Stimulated activated CD4-positive, alpha-beta T cell treated with anti-CD3 and anti-CD28 coated beads, Interleukin-1b, Interleukin-23, amount 100 ng/mL, for 24 hours (primary cell): ENCODE results near the gene C10orf90.

Experiments used
- DNase-seq, 4 experiments: peaks; one replicate each; pipeline ENCODE4 v3.0.0-alpha.2; 2020; ENCODE audit warnings: low read depth in 4 of 4, low spot score in 1 of 4

Gene C10orf90

GRCh38 chr10:126585249-126586017 is 85.1 kb downstream of the C10orf90 start:
- no peak for DNase-seq

DNA sequence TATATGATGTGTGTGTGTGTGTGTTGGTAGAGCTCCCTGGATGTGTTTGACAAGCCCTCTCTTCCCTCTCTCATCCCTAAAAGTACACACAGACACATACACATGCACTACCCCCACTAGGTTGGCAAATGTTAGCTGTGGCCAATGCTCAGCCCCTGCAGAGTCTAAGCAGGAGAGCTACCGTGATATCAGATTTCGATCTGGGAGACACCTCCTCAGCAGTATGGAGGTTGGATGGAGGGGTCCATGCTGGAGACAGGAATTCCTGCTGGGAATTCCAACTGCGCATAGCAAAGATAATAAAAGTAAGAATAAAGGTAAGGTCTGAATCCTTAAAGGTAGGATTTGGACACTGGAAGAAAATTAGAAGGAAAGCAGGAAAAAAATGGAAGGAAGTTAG is 85.7 kb downstream of the C10orf90 start:
- no peak for DNase-seq

DNA sequence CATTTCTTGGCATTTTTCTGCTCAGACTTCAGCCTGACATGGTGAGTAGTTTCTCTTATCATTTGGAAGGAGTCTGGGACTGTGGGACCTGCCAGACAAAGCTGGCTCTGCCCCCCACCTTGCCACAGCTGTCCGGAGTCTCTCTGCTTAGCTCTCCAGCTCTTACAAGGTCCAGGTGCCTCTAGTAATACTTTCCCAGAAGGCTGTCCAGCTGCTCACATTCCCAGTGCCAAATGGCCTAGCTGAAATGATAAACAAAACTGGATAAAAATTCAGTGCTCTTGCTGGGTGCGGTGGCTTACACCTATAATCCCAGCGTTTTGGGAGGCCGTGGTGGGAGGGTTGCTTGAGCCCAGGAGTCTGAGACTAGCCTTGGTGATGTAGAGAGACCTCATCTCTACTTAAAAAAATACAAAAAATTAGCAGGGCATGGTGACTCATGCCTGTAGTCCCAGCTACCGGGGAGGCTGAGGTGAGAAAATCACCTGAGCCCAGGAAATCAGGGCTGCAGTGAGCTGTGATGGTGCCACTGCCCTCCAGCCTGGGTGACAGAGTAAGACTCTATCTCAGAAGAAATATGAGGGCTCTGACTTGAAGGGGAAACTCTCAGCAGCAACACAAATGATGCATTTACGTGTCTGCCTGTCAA is 86.8 kb downstream of the C10orf90 start:
- no peak for DNase-seq

GRCh38 chr10:126581648-126582046 is 88.8 kb downstream of the C10orf90 start:
- DNase-seq = no peak

DNA sequence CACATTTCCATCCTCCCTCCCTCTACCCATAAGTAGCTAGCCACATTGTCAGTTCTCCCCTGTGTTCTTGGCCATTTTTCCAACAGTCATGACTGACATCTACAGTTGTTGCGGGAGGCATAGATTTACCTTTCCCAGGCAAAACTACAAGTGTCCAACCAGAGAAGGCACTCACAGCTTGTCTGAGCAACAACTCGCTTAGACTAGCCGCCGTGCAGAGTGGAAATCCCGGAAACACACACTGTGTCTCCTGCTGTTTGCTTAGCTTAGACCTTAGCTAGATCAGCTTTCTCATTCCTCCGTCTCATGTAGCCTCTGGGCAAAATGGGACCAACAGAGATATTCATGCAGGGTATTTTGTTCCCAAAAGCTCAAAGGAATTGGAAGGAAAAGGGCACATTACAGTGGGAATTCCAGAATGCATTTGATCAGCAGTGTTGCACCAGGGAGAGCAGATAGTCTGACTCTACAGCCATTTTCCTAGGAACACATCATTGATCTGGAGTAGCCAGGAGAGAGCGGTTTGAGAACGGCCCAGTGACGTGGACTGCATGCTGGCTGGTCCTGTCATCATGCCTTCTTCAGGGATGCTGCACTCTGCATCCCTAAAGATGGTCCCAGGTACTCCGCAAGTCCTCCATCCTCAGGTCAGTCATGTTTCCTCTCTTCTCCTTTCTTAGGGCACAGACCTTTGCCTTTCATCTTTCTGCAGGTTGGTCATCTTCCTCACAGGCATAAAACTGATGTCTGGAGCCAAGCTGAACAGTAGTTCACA is 89.4 kb downstream of the C10orf90 start:
- DNase-seq = no peak

- DNase-seq = no peak
Measured at GRCh38 chr10:126576336-126576735, 94.2 kb downstream of the C10orf90 start.

DNA sequence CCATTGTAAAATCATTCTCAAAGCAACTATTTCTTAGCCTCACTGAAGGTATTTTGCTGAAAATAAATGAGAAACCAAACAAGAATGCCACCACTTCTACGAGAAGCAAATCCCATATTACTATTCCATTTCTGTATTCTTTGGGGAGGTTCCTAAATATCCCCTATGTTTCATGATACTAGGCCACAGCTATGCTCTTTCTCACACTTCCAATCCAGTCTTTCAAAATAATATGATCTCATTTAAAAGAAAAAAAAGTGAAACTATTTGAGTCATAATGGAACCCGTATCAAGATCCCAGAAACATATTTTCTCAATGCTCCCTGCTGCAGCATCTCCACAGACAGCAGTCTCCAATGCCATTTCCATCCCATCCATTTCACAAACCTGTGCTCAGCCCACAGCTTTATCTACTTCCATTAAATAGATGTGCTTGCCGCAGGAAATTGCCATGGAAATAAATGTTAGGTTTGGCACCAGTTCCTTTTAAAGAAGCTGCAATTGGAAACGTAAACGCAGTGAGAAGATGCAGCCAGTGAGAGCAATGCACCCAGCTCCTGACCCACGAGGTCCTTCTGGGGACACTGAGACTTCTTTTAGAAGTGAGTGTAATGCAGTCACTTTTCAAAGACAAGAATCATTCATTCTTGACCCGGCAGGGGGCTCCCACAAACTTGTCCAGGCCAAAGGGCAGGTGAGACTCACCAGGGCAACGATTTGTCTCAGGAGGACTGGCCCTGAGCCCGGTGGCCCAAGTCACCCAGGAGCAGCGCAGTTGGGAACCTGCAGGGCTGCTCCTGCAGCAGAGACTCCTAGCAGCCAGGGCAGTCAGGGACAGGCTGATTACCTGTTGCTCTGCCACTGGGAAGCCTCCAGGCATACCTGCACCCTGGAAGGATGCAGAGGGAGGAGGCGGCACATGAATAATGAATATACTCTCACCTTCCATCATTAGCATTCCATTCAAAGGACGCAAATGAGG is 99.6 kb downstream of the C10orf90 start:
- DNase-seq = no peak

DNA sequence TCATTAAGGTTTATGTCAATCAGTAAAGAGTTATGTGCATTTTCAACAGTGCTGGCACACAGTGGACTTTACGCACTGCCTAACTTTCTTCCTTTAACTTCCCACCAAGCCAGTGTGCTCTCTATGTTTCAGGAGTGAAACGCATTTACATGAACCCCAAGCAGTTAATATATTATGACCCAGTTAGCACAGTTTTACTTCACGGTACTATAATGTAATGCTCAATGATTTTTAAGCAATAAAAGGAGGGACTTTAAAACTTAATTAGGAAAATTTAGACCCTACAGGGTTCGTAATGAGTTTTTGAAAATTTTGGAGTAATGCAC is 100.3 kb downstream of the C10orf90 start:
- DNase-seq = no peak

DNA sequence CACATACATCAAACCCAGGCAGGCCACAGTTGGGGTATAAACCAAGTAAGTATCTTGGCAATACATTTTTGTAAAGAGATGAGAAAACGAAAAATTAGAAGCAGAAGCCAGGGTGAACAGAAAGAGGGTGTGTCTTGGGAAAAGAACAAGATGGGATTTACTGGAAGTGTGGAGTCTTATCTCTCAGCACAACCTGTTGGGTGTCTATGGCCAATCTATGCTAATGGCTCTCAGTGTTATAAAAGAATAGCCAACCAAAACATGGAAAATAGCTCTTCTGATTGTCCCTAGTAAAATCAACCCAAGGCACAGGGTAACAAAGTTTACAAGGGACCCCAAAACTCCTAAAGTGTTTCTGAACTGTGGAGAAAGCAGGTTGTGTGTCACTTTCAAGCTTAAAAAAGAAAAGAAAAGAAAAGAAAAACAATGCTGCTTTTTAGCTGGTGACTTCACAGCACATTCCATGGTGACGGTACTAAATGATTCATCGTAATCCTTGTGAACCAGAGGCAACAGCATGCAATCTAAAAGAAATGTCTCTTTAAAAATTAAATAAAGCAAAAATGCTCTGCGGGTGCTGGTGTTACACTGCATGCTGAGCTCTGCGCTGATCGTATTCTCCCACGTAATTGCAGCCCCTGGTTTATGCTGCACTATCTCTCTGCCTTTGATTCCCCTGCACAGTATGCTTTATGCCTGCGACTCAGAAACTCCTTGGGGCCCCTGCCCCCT is 100.8 kb downstream of the C10orf90 start:
- DNase-seq = no peak

- no peak for DNase-seq
Measured at GRCh38 chr10:126568809-126569385, 101.6 kb downstream of the C10orf90 start.

DNA sequence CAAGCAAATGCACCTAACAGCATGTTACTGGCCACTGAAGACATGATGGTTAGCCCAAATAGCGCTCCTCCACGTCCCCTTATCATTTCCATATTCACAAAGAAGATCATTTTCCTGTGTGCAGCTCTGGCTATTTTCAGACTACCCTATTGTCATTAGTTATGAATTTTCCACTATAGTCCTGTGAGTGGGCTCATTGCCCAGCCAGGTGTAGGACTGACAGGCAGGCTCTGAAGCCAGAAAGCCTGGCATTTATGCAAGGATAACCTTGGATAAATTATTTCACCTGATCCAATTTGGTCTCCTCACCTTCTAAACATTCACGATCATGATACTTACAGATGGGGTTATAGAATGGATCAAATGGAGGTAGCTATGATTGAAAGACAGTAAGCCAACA is 104.6 kb downstream of the C10orf90 start:
- no peak for DNase-seq

DNA sequence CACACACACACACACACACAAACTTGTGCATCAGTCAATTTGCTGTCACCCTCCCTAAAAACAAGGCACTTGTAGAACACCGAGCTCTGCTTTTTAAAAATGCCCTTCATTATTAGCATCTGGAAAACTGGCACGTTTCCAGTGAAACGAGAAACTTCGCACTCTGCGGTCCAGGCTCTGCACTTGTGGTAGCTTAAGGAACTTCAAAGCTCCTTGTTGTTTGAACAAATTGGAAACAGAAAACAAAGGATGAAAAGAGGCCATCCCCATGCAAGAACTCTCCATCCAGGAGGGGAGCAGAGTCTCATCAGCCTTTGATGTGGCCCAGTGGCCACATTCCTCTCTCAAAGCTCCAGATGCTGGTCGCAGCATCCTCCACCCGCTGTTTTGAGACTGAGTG is 105.1 kb downstream of the C10orf90 start:
- DNase-seq = no peak

GRCh38 chr10:126564326-126564888 is 106.1 kb downstream of the C10orf90 start:
- no peak for DNase-seq

- no peak for DNase-seq
Measured at GRCh38 chr10:126563361-126563760, 107.1 kb downstream of the C10orf90 start.

- DNase-seq = no peak
Measured at GRCh38 chr10:126561921-126562680, 108.4 kb downstream of the C10orf90 start.

DNA sequence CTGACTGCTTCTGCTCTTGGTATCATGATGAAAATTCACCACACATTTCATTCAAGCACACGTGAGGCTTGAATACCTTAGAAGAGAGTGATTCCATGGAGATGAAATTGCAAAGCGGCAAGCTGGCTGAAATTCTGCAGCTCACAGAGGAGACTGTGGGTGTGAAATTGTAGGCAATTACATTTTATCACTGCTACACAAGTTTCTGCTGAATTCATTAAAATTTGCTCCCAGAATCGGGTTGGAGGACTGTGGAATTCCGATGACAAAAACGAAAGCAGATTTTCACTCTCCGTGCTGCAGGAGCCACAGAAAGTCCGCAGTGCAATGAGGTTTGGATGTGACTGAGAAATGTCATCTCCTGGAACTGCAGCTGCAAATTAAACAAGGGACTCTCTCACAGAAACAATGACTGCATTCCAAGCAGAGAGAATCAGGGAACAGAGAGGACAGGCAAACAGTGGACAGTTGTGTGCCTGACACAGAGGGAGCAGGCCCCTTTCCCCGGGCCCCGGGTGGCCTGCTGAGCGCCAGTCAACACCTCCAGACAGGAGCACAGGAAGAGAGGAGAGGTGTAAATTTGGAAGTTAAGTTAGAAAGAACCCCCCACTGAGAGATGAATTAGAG is 109.1 kb downstream of the C10orf90 start:
- no peak for DNase-seq

- no peak for DNase-seq
Measured at GRCh38 chr10:126558881-126559280, 111.6 kb downstream of the C10orf90 start.

DNA sequence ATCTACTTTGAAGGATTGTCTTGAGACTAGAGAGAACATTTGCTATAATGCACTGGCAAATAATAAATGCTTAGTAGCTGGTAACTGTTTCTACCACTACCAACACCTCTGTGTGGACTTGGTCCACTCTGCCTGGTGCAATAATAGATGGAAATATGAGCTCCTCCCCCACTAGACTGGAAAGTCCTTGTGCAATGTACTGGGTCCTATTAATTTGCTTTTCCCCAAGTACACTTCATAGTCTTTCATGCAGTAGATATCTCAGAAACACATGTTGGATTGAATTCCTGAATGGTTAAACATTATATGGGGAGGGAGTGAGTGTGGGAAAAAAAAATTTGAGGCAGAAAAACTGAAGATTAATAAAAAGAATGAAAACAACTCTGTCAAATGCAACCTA is 119.3 kb downstream of the C10orf90 start:
- no peak for DNase-seq
